Mammary epithelial cell (primary cell): ENCODE results near the gene LHFPL3.

Experiments used
- CTCF ChIP-seq, 2 donors: IDR thresholded peaks in 1 of 2; conservative IDR thresholded peaks in 1 of 2; 2 replicates each; pipeline ENCODE4 v1.5.1; 2011 to 2012; ENCODE audit warnings: inconsistent platforms in 2 of 2, low read length in 2 of 2, mild to moderate bottlenecking in 2 of 2, control low read depth in 1 of 2, low read depth in 1 of 2; ENCODE audit not compliant: insufficient read depth in 1 of 2; ENCODE audit errors: extremely low read depth in 1 of 2
- EZH2 ChIP-seq: IDR thresholded peaks from 2 replicates; pipeline ENCODE4 v1.6.1; 2012; ENCODE audit warnings: low read length, inconsistent platforms, borderline replicate concordance

DNA sequence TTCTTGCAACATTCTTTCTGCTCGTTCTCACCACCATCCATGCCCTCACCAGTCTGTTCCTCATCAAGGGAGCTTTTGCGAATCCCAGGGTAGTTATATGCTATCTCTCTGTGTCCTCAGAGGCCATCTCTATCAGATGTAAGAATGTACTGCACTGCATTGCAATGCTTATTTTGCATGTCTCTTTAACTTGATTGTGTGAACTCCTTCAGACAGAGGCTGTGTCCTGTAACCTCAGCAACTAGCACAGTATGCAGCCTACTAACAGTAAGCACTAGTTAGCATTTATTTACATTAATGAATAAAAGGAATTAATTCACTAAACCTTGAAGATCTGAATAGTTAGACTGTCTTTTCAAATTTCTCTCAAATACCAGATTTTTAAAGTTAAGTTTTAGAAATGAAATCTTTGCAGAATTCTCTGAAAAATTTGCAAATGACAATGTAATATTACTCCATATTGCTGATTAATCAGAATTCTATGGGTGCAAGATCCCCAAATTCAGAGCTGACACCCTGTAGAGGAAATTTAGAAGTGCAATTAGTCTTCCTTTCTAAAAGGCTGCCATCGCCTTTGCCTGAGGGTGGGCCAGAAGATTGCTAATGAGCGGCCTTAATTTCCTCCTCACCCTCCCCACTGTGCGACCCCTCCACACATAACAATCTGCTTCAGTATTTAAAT, 10.3 kb upstream of the LHFPL3 start:
- no peak for TF ChIP-seq CTCF (conservative IDR thresholded peaks at IDR 0.05 in 1 of 2, IDR thresholded peaks at IDR 0.05 in 1 of 2; ENCODE audit: extremely low read depth in 1 of 2, insufficient read depth in 1 of 2, low read depth in 1 of 2, low read length in 2 of 2)
- no peak for TF ChIP-seq EZH2
